GM08714 (cell line): Measurements from ENCODE around the gene PCSK2.

Experiments used
- H3K4me3 ChIP-seq: fragments of 200-500 bp; sonication (Bioruptor generic); 2 replicates; pipeline ENCODE4 v1.5.1; 2014; ENCODE audit warnings: mild to moderate bottlenecking, low read length, inconsistent platforms
- ZNF274 ChIP-seq: IDR thresholded peaks from 2 replicates; pipeline ENCODE4 v1.6.1; 2012; ENCODE audit warnings: mild to moderate bottlenecking, low read depth, low read length

The PCSK2 gene

GRCh38 chr20:17227219-17227575 is 357 bp downstream of the PCSK2 start:
- no peak overlapping the region for H3K4me3 ChIP-seq
- no peak for TF ChIP-seq ZNF274

- no peak overlapping the region for H3K4me3 ChIP-seq
- TF ChIP-seq ZNF274 = no peak
These were observed 1.1 kb downstream of the PCSK2 start for GRCh38 chr20:17227669-17228623.

- TF ChIP-seq ZNF274 = no peak
- no peak overlapping the region for H3K4me3 ChIP-seq
These were observed 1.8 kb downstream of the PCSK2 start for GRCh38 chr20:17228624-17229061.

GRCh38 chr20:17229256-17229655 is 2.4 kb downstream of the PCSK2 start:
- no peak overlapping the region for H3K4me3 ChIP-seq
- no peak for TF ChIP-seq ZNF274

GRCh38 chr20:17233626-17234025 is 6.8 kb downstream of the PCSK2 start:
- H3K4me3 ChIP-seq = no peak overlapping the region
- no peak for TF ChIP-seq ZNF274

- TF ChIP-seq ZNF274 = no peak
- no peak overlapping the region for H3K4me3 ChIP-seq
These were observed 9.9 kb downstream of the PCSK2 start for GRCh38 chr20:17236766-17237165.

GRCh38 chr20:17248224-17248623 is 21.4 kb downstream of the PCSK2 start:
- H3K4me3 ChIP-seq = no peak overlapping the region
- TF ChIP-seq ZNF274 = no peak

GRCh38 chr20:17262786-17263185 is 35.9 kb downstream of the PCSK2 start:
- TF ChIP-seq ZNF274 = no peak
- no peak overlapping the region for H3K4me3 ChIP-seq

GRCh38 chr20:17273717-17274116 is 46.9 kb downstream of the PCSK2 start:
- no peak overlapping the region for H3K4me3 ChIP-seq
- TF ChIP-seq ZNF274 = no peak

- TF ChIP-seq ZNF274 = no peak
These were observed 49.3 kb downstream of the PCSK2 start for GRCh38 chr20:17276101-17276500.

GRCh38 chr20:17281478-17281877 is 54.6 kb downstream of the PCSK2 start:
- no peak for TF ChIP-seq ZNF274

More at GRCh38 chr20:17276101-17276500, 49.3 kb downstream of the PCSK2 start:
- H3K4me3 ChIP-seq = no peak overlapping the region

GRCh38 chr20:17282501-17282900 is 55.7 kb downstream of the PCSK2 start:
- TF ChIP-seq ZNF274 = no peak

More at GRCh38 chr20:17281478-17281877, 54.6 kb downstream of the PCSK2 start:
- H3K4me3 ChIP-seq = no peak overlapping the region

GRCh38 chr20:17287503-17287902 is 60.7 kb downstream of the PCSK2 start:
- no peak for TF ChIP-seq ZNF274
- H3K4me3 ChIP-seq = no peak overlapping the region

More at GRCh38 chr20:17282501-17282900, 55.7 kb downstream of the PCSK2 start:
- H3K4me3 ChIP-seq = no peak overlapping the region

GRCh38 chr20:17287998-17288397 is 61.2 kb downstream of the PCSK2 start:
- no peak overlapping the region for H3K4me3 ChIP-seq
- no peak for TF ChIP-seq ZNF274

GRCh38 chr20:17295151-17295726 is 68.4 kb downstream of the PCSK2 start:
- no peak for TF ChIP-seq ZNF274
- no peak overlapping the region for H3K4me3 ChIP-seq
